HL-60 (cell line): ENCODE measurements around the gene ALDH3A1.

Experiments
- GABPA ChIP-seq: IDR thresholded peaks from 2 replicates; pipeline ENCODE4 v1.6.1; 2012; ENCODE audit warnings: low read depth
- TF ChIP-seq, protein P1 (sequence below): IDR thresholded peaks from one replicate; pipeline ENCODE4 v1.5.1; 2011; ENCODE audit warnings: low read length, control low read depth, inconsistent platforms; ENCODE audit not compliant: insufficient read depth

DNA sequence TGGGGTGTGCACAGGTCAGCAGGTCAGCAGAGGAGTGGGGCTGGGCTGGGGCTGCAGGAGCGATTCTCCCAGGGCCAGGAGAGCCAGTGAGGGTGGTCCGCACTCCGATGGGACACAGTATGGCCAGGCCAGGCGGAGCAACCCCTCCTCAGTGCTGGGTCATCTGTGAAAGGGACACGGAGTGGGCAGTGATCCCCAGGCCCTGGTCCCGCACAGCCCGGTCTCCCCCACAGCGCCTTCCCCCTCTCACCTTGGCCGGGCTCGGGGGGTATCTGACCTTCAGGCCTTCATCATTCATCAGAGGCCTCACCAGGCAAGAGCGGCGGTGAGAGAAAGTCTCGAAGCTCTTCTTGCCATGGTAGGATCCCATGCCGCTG is 10.0 kb downstream of the ALDH3A1 start:
- TF ChIP-seq, protein P1, sequence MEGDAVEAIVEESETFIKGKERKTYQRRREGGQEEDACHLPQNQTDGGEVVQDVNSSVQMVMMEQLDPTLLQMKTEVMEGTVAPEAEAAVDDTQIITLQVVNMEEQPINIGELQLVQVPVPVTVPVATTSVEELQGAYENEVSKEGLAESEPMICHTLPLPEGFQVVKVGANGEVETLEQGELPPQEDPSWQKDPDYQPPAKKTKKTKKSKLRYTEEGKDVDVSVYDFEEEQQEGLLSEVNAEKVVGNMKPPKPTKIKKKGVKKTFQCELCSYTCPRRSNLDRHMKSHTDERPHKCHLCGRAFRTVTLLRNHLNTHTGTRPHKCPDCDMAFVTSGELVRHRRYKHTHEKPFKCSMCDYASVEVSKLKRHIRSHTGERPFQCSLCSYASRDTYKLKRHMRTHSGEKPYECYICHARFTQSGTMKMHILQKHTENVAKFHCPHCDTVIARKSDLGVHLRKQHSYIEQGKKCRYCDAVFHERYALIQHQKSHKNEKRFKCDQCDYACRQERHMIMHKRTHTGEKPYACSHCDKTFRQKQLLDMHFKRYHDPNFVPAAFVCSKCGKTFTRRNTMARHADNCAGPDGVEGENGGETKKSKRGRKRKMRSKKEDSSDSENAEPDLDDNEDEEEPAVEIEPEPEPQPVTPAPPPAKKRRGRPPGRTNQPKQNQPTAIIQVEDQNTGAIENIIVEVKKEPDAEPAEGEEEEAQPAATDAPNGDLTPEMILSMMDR = no peak
- no peak for TF ChIP-seq GABPA
